HCT116 (cell line): ENCODE results near the gene CLDN12.

ENCODE experiments used
- CTCF ChIP-seq, 3 experiments: fragments of 200-600 bp in 1 of 3; sonication (generic) in 1 of 3; IDR thresholded peaks in 2 of 3; conservative IDR thresholded peaks in 1 of 3; 2 replicates each; pipeline ENCODE4 v1.5.1; 2012 to 2017; ENCODE audit warnings: low read depth in 2 of 3, low read length in 2 of 3, antibody characterized with exemption in 1 of 3, borderline replicate concordance in 1 of 3, control low read depth in 1 of 3, mild to moderate bottlenecking in 1 of 3, mixed read lengths in 1 of 3, mixed run types in 1 of 3, moderate library complexity in 1 of 3; ENCODE audit not compliant: insufficient read depth in 1 of 3
- EZH2 ChIP-seq: fragments of 200-600 bp; sonication (generic); IDR thresholded peaks from 2 replicates; pipeline ENCODE4 v1.6.1; 2017; ENCODE audit warnings: antibody characterized with exemption, mixed run types
- MAX ChIP-seq: IDR thresholded peaks from 2 replicates; pipeline ENCODE4 v1.6.1; 2012
- POLR2A ChIP-seq: IDR thresholded peaks from 2 replicates; pipeline ENCODE4 v1.7.0; 2011; ENCODE audit warnings: borderline replicate concordance; ENCODE audit not compliant: insufficient read depth, insufficient read length; ENCODE audit errors: extremely low read depth
- POLR2AphosphoS5 ChIP-seq: IDR thresholded peaks from 2 replicates; pipeline ENCODE4 v1.6.1; 2011; ENCODE audit warnings: mild to moderate bottlenecking, low read depth, low read length, moderate library complexity
- SIN3A ChIP-seq: IDR thresholded peaks from 2 replicates; pipeline ENCODE4 v1.6.1; 2012; ENCODE audit warnings: low read depth

- TF ChIP-seq POLR2A (no peak), CTCF (IDR thresholded peaks at IDR 0.05 in 2 of 3, conservative IDR thresholded peaks at IDR 0.05 in 1 of 3; ENCODE audit: borderline replicate concordance in 1 of 3, insufficient read depth in 1 of 3, low read depth in 2 of 3, low read length in 2 of 3) (no peak), MAX (no peak), POLR2AphosphoS5 (no peak), EZH2 (no peak), SIN3A (no peak)
These were observed 4.2 kb downstream of the CLDN12 start for GRCh38 chr7:90407484-90407821.
